SHP77 treated with DMSO at 0.1 percent for 48 hours (cell line): ENCODE results near the gene ISCA1.

Source experiments
- DNase-seq: peaks from one replicate; lab custom pipeline; 2025; lab: John Stamatoyannopoulos, UW

ISCA1 gene

DNA sequence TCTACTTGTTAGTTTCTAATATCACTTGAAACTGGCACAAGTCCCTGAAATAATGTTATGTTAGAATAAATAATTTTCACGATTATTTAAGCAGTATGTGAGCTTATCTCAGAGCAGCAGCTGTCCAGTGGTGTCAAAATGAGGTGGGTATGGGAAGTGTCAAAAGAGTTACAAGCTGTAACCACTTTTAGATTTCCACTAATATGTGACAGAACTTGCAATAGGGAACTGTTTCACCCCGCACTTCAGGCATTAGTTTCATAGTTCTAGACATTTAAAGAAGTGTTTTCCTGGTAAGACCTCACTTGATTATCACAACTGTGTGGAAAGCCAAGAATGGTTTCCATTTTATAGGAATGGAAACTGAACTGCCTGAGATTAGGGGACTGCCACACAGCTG lies 2.9 kb upstream of the ISCA1 start:
- no peak for DNase-seq

DNA sequence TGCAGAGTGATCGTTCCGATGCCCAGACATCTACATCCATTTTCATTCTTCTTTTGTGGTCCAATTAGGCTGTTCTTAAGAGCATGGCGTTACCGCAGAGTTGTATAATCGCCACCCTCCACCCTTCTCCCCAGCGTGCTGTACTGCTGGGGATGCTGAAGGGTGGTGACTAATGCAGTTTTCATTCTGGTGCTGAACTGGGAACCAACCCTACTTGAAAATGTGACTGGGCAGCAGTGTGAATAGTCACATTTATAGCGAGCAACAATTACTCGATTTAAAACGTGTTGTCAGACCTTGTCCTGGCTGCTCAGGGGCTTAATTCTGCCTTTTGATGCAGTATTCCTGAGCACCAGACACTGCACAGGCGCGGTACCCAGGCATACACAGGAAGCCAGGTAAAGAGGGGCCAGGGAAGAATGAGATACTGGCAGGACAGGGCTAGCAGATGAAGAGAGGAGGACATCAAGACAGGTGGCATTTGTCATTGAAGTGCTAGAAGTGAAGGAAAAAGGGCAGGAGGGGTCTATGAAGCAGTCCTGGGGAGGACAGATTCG lies 719 bp upstream of the ISCA1 start:
- DNase-seq, result no peak

DNA sequence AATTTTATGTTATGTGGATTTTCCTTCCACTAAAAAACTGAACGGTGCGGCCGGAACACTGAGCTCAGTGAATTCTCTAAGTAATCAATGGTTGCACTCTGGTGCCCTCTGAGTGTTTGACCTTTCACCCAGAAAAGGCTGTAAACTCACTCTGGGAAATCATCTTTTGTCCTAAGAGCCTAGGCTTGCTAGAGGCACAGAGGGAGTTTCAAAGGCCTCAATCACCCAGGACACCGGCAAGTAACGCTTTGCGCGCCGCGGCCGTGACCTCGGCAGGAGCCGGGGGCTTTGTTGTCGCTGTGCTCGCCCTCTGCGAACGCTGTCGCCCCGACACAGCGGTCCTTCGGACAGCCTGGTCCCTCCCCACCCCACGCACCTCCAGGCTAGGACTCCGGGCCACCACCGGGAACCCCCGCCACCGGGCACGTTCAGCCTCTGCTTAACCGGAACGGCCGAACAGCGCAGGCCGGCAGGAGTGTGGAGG lies 703 bp downstream of the ISCA1 start:
- no peak for DNase-seq

DNA sequence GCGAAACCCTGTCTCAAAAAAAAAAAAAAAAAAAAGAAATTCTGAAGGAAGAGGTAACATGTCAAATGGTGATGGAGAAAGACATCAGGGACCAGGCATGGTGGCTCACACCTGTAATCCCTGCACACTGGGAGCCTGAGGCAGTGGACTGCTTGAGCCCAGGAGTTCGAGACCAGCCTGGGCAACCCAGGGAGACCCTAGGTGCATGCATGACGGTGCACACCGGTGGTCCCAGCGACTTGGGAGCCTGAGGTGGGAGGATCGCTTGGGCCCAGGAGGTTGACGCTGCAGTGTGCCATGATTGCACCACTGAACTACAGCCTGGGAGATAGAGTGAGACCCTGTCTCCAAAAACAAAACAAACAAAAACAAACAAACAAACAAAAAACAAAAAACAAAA lies 1.8 kb downstream of the ISCA1 start:
- no peak for DNase-seq

DNA sequence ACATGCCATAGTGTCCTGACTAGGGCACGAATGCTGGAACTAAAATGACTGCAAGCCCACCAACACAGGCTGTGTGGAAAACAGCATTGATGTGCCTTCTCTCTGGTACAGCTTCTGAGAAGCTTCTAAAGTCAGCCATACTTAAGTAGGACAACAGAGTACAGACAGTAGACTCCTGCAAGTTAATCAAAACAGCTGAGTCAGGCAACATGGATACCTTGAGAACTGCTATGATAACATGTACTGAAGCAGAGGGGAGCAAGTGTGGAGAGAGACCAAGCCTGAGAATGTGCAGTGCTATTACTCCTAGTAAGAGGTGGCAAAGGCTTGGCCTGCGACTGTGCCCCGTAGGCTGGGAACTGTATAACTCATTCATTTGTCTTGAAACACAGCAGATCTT lies 2.5 kb downstream of the ISCA1 start:
- no peak for DNase-seq

DNA sequence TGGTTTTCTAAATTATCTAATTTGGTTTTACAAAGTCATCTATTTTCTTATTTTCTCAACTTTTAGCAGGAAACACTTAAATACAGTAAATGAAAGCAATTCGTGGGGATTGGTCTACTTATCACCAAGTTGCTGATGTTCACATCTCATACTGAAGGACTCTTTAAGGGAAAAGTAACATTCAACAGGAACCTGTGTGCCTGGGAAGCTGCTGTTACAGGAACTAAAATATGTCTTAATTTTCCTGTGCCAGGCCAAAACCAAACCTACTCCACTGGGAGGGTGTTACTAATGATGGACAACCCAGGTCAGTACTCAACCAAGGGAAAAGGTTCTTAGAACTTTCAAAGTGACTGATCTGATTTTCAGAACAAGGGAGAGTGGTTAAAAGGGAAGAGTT lies 5.3 kb downstream of the ISCA1 start:
- no peak for DNase-seq

DNA sequence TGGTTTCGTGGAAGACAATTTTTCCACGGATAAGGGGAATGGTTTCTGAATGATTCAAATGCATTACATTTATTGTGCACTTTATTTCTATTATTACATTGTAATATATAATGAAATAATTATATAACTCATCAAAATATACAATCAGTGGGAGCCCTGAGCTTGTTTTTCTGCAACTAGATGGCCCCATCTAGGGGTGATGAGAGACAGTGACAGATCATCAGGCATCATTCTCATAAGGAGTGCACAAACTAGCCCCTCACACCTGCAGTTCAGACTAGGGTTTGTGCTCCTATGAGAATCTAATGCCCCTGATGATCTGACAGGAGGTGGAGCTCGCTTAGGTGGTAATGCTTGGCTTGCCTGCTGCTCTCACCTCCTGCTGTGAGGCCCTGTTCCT lies 6.4 kb downstream of the ISCA1 start:
- DNase-seq, result no peak

DNA sequence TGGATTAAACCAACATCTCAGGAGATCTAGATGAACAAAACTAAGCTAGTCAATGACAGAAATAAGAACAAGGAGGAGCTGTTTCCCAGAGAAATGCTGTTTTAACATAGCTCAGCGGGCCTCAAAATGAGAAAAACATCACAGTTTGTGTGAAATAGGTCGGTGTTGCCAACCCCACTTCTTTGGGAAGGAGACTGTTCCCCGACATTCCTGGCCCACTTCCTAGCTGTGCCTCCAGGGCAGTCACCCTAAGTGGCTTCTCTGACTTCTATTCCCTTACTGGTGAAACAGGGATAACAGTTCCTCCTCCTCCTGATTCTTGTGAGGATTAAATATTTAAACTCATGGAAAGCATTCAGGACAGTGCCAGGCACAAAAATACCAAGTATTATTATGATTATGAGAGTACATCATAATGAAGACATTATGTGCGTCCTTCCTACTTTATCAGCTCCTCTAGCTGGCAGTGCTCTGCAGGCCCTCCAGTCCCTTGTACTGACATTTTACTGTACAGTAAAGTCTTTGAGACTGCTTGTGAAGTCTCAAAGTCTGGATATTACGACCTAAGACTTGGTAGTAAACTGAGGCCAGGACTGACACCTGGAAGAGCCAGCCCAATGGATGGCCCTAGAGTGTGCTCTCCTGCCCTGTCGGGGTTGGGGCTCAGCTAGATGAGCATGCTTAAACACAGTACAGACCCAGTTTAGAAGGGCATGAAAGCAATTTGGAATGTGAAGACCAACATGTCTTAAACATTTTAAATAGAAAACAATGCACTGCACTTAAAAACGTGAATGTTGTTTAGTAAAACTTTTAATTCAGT lies 7.3 kb downstream of the ISCA1 start:
- DNase-seq, result no peak

DNA sequence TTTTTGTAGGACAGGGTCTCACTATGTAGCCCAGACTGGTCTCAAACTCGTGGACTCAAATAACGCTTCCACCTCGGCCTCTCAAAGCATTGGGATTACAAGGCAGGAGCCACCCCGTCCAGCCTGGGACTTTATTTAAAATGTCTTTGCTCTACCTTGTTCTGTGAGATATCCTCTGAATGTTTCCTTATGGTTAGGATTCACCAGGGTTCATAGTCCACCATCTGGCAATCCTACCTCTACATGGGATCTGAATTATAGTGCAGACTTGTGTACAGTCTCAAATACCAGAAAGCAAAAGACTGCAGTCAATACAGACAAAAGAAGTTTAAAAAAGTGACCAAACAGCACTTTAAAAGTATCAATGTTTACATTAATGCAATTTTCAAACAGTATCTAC lies 10.1 kb downstream of the ISCA1 start:
- no peak for DNase-seq

DNA sequence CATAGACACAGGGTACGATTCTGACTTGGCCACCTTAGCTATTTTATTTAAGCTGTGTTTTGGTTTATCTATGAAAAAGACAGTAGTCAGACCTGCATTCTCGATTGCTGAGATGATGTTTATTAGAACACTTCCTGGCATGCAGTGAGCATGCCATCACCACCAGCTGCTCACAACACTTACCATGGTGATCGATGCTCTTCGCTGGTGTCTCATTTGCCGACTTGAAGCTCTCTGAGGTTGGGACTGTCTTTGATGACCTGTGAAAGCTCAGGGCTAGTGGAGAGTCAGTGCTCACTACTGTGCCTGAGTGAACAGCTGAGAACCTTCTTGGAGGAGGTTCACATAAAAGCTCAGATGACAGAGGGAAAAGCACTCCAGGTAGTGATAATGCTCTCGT lies 18.5 kb downstream of the ISCA1 start:
- DNase-seq, result no peak

DNA sequence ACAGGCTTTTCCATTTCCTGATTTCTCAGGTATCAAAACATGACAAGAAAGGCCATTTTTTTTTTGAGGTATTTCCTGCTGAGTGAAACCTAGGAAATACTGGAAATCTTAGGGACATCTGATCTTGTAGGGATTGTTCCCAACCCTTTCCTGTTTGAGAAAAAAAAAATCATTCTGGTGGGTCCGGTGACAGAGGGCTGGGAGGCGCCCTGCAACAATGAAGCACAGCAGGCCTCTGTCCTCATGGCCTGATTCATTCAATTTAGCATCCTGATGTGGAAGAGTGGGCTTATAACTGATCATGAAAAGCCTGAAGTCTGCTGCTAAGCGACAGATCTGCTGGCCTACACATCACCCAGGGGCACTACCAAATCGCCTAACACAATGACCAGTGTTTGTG lies 19.8 kb downstream of the ISCA1 start:
- DNase-seq, result no peak

DNA sequence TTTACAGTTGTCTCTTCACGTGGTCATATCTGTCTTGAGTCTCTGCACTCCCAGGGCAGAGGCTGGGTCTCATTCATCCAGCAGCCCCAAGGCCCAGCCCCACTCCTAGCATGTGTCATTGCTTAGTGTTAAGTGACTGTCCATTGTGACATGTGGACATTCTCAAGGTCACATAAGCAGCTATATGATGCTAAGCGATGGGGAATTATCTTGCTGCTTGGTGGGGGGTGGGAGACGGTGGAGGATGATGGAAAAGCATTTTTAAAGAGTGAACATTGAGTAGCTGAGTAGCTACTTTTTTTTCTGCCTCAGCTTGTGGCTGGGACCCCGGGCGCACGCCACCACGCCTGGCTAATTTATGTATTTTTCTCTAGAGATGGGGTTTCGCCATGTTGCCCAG lies 22.8 kb downstream of the ISCA1 start, which contains the start of gene C9orf153:
Gene C9orf153, minus strand, starts transcription at position 101 of the 400 bp plus-strand sequence. CDS start 30,054 bp downstream, outside the sequence.
- DNase-seq, result no peak

DNA sequence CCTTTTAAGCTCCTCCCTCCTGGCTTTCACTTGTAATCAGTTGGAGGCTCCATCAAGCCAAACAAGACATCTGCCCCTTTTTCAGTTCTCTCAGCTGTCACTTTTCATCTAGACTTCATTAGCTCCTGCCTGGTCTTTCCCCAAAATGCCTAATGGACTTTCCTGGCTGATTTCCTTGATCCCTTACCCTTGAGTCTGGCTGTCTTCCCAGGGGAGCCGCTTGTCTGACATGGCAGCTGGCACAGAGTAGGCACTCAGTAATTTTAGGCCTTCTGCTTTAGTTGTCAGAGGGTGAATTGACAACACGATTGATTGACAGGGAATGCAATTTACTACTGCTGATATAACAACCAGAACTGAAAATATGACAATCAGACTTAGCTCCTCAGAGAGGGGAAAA lies 24.9 kb downstream of the ISCA1 start:
- DNase-seq, result no peak

DNA sequence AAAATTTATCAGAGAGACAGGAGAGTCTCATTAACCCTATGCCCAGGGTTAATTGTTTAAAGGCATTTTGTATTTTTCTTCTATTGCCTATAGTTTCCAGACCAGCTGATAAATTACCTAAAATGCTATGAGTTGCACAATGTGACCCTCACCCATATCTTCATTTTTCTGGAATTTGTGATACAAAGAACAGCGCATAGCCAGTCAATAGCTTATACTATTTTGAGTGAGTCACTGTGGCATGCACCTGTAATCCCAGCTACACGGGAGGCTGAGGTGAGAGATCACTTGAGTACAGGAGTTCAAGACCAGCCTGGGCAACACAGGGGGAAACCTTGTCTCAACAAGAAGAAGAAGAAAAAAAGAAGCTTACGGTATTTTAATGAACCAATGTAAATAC lies 25.7 kb downstream of the ISCA1 start:
- no peak for DNase-seq

DNA sequence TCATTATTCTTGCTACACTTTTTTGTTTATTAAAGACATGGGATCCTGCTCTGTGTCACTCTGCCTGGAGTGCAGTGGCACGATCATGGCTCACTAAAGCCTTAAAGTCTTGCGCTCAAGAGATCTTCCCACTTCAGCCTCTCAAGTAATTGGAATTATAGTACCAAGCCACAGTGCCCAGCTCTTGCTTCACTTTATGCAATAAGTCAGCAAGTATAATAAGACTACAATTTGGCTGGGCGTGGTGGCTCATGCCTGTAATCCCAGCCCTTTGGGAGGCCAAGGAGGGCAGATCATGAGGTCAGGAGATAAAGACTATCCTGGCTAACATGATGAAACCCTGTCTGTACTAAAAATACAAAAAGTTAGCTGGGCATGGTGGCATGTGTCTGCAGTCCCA lies 28.8 kb downstream of the ISCA1 start:
- DNase-seq, result no peak

DNA sequence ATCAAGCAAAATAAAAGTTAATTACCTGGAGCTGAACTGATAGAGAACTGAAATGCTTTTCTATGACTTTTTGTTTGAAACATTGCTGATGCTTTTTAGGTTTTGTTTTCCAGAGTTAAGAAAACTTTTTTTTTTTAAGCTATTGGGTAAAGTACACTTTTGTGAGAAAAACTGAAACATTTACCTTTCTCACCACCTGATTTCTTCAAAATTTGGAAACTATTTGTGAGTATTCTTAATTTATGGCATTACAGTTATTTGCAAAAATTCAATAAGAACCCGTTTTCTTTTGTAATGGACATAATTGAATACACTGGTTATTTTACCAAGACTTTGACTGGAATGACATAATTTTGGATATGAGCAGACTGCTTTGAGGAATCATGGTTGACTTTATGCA lies 29.5 kb downstream of the ISCA1 start:
- no peak for DNase-seq

DNA sequence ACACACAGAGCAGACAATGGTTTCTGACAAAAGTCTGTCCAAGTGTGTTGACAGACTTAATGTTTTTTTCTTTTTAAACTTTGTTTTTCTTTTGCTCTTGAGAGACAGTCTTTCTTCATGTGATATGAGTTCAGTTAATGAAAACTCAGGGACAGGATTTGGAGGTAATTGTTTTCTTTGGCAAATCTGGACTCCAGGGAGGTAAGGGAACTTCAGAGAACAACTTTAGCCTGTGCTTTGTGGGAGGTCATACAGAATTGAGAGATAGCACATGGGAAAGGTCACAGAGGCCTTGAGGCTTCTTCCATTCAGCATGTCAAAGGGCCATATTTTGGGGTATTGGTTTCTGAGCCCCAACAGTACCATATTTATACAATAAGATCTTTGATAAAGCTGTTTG lies 32.2 kb downstream of the ISCA1 start:
- DNase-seq, result no peak

DNA sequence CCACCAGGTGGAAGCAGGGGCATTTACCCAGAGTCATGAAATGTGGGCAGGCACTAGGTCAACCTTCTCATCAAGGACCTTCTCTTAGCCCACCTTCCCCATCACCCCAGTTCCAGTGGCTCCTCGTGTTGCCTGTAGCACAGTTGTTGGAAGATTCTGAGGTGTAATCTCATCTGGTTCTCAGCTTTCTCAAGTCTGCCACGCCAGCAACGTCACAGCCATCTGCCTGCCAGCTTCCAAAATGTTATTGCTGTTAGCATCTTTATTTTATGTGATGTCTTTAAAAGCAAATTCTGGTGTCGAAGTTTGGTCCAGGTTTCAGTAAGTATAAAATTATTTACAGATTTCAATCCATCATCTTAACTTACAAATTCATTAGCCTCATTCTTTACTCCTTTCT lies 33.6 kb downstream of the ISCA1 start:
- no peak for DNase-seq

DNA sequence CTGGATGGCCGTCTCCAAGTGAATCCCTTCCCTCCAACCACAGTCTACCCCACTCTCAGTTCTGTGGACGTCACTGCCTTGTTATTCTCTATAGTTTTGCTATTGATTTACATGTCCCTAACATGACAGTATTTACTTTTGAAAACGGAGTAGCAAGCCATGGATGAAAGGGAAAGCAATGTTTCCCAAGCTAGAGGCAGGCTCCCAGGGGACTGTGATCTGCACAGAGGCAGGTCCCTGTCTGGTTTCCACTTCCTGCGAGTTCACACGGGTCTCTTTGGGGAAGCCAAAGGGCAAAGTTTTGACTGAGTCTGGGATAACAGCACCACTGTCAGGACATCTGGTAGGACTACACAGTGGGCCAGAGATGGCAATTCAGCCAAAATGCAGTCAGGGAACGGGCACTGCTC lies 35.6 kb downstream of the ISCA1 start:
- DNase-seq, result no peak

DNA sequence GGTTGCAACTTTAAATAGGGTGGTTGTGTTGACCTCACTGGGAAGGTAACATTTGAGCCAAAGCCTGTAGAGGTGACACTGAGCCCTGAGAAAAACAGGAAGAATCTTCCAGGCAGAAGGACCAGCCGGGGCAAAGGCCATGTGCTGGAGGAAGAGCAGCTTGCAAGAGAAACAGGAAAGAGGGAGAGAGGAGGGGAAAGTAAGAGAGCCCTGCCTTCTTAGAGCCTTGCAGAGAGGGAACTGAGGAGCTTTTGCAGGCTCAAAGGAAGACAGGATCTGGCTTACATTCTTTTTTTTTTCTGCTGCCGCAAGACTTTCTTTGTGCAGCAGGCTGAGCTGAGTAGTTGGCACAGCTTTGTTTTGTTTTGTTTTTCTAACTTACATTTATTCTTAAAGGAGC lies 40.3 kb downstream of the ISCA1 start:
- no peak for DNase-seq

DNA sequence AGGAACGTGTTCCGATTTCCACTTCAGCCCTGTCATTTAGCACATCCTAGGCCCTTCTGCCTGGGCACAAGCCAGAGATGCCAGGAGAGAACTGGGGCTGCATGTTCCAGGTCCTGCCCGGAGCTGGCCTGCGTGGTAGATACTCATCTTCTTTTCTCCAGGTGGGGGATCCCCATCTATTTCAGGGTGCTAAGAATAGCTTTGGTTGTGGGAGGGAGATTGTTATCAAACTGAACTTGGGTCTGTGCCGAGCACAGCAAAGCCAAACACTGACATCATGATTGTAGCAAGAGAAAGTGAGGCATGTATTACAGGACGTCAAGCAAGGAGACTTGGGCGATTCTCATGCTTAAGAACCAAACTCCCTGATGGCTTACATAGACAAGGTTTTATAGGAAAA lies 41.1 kb downstream of the ISCA1 start:
- no peak for DNase-seq

DNA sequence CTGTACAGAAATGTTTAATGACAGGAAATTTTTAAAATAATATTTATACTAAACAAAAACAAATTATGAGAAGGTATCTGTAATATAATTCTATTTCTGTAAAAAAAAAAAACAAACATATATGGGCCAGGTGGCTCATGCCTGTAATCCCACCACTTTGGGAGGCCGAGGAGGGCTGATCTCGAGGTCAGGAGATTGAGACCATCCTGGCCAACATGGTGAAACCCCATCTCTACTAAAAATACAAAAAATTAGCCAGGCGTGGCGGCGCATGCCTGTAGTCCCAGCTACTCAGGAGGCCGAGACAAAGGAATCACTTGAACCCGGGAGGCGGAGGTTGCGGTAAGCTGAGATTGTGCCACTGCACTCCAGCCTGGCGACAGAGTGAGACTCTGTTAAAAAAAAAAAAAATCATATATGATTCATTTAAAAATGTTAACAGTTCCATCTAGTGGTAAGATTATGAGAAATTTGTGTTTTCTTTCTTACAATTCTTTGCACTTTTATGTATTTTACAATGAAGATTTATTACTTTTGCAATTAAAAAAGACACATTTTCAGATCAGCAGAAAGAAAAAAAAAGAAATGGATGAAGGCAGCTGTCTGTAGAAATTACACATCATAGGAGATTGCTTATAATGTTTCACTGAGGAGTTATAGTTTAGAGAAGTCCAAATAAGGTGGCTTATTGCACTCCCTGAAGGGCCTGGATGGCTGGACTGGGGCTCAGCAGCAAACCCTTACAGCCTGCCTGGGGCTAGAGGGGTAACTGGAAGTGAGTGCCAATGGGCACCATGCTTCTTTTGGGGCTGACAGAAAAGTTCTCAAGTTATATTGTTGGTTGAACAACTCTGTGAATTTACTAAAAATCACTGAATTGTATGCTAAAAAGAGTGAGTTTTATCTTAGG lies 43.2 kb downstream of the ISCA1 start:
- no peak for DNase-seq

DNA sequence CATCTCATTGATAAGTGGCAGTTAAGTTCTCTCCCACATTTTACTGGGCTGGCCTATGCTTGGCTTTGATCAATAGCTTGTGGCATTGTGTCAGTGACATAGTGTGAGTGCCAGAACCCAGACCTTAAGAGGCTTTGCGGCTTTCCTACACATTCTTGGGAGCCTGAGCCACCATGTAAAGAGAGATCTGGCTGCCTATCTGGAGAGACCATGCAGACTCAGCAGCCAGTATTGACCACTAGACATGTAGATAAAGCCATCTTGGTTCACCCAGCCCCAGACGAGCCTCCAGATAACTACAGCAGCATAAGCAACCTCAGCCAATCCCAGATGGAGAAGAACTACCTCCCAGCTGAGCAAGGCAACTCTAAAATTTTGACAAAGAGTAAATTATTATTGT lies 51.5 kb downstream of the ISCA1 start:
- no peak for DNase-seq
